SH-SY5Y (cell line): ENCODE data around the gene AMER2.

Source experiments
- GATA2 ChIP-seq: IDR thresholded peaks from 2 replicates; pipeline ENCODE4 v1.6.1; 2011; ENCODE audit warnings: mild to moderate bottlenecking, low read depth, low read length
- GATA3 ChIP-seq: IDR thresholded peaks from 2 replicates; pipeline ENCODE4 v1.6.1; 2011; ENCODE audit warnings: low read depth, mild to moderate bottlenecking, low read length, moderate library complexity

AMER2 gene

GRCh38 chr13:25192489-25192888 is 20.4 kb upstream of the AMER2 start:
- TF ChIP-seq GATA2 (no peak), GATA3 (no peak)

- no peak for TF ChIP-seq GATA2
Measured at GRCh38 chr13:25192052-25192451, 20.0 kb upstream of the AMER2 start.

DNA sequence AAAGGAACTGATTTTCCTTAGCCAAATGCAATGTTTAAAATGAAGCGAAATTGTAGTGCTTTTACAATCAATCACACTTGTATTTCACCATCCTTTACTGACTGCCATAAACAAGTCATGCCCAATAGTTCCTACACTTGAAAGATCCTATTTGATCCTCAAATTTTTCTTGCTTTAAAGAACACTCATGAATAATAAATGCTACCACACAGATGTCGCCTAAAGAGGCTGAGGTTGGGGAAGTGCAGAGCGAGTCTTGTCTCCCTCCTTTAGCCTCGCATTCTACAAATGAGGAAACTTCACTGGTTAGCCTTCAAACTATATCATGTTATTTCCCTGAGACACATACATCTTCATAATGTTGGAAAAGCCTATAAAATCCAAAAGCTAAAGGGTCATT is 18.7 kb upstream of the AMER2 start:
- TF ChIP-seq GATA3 (no peak), GATA2 (no peak)

DNA sequence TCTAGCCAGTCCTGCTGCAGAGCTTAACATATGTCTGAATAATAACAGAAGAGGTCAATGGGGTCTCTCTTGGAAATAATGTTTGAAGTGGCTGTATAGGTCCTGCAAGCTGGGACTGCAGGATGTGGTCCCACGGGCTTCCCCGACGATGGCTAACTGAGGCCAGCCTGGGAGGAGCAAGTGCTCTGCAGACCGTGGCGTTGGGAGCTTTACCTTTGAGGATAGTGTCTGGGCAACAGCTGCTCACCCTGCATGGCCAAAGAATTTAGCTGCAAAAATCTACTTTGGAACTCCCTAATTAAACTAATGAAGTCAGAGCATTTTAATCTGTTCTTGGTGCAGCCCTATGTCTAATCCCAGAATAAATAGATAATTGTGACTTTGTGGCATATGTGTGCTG is 18.2 kb upstream of the AMER2 start:
- TF ChIP-seq GATA2 (no peak), GATA3 (no peak)

DNA sequence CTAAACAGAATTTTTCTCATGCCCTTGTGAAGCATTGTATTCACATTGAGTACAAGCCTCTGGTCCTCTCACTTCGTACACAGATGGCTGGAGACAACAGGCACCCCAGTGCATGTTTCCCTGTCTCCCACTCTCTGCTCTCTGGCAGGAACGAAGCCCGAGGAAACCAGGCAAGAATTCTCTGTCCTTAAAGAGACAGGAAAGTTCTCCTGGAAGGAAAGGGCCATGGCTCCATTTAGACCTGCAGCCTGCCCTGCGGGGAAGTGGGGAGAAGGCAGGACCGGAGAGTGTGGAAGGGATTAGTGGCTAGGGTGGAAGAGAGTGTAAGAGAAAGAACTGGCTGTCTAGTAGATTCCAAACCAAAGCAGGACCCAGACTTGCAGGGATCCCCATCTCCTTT is 15.5 kb upstream of the AMER2 start:
- no peak for TF ChIP-seq GATA3
- no peak for TF ChIP-seq GATA2

DNA sequence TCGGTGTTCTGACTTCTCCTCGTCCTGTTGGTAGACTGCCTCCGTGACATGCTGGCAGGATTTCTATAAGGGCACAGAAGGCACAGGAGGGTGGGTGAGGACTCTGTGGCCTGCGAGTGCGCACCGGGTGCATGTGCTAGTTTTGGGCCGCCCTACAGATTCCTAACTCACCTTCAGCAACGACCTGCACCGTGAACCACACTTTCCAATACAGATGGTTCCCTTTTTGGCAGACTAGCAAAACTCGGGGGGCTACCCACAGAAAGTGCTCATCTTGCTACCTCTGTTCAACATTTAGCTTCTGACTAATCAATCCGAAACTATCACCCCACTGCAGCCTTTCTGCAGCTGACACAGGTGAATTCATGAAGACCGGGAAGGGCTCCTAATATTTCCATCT is 14.1 kb upstream of the AMER2 start:
- TF ChIP-seq GATA3 (no peak), GATA2 (no peak)

GRCh38 chr13:25181597-25181996 is 9.5 kb upstream of the AMER2 start:
- TF ChIP-seq GATA3, result no peak
- TF ChIP-seq GATA2, result no peak

- TF ChIP-seq GATA2 (no peak), GATA3 (no peak)
Measured at GRCh38 chr13:25180775-25181537, 8.9 kb upstream of the AMER2 start.

GRCh38 chr13:25179832-25180774 is 8.0 kb upstream of the AMER2 start:
- TF ChIP-seq GATA2, result no peak
- TF ChIP-seq GATA3, result no peak

DNA sequence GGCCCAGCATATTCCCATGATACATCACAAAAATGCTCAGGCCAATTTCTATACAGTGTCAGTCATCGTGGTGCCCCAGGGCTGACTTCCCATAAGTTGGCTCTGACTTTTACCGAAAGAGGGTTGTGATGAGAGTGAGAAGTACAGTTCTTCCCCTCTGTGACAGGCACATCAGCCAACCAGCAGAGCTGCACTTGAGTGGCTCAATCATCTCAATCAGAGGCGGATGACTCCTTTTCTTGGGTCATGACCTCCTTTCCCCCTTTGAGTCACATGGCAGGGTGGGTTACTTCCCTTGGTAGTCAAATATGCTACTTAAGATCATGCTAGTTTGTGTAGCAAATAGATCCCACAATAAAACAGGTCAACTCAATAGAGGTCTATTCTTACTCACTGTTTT is 6.9 kb upstream of the AMER2 start:
- TF ChIP-seq GATA3, result no peak
- no peak for TF ChIP-seq GATA2

GRCh38 chr13:25178070-25178469 is 6.0 kb upstream of the AMER2 start:
- TF ChIP-seq GATA3, result no peak
- TF ChIP-seq GATA2, result no peak

DNA sequence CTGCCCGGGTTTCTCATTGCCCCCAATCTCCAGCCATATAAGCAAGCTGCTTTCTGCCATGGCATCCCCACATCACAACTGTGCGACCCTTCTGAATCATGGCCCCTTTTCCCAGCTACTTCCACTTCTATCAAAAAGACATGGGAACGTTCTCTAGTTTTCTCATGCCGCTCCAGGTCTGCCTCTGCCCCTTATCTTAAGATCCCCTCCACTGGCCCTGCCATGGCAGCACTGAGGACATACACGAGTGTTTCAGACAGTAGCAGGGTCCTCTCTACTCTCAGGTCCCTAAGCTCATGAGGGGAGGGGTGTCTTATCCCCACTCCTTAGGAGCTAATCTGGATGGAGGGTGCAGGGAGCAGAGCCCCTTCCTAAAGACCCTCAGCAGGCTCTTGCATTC is 5.5 kb upstream of the AMER2 start:
- TF ChIP-seq GATA2, result no peak
- no peak for TF ChIP-seq GATA3

DNA sequence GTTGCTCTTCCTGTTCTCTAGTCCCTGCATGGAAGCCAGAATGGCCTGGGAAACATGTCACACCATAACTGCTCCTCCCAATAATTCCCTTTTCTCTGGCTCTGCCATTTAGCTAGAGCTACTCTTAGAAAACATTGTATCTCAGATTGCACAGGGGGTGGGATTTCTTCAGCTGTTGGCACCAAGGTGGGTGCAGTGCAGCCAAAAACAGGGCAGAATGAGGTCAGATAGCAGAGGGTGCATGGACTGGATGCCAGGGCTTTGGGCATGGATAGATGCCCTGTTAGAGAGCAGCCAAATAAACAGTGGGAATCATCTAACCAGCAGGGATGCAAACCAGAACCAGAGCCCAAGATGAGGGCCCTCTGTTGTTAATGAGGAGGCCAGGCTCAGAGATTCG is 4.9 kb upstream of the AMER2 start:
- TF ChIP-seq GATA3, result no peak
- no peak for TF ChIP-seq GATA2

- TF ChIP-seq GATA2, result no peak
- TF ChIP-seq GATA3, result no peak
Measured at GRCh38 chr13:25175431-25175830, 3.3 kb upstream of the AMER2 start.

GRCh38 chr13:25175026-25175425 is 2.9 kb upstream of the AMER2 start:
- TF ChIP-seq GATA2, result no peak
- TF ChIP-seq GATA3, result no peak
